ENCODE measurements around the gene PLB1.
"Not testable (repeated sequence)": the region's sequence is repeated elsewhere in the genome, so short reads cannot be mapped to it uniquely, and the experiment has no call there.

PLB1 gene

GRCh38 chr2:28538134-28538533 lies 42.3 kb downstream of the PLB1 start:
- DNase-seq (ENCODE audit: low read depth in 3 of 3), result no peak

GRCh38 chr2:28538652-28539051 lies 42.8 kb downstream of the PLB1 start:
- no peak for DNase-seq (ENCODE audit: low read depth in 3 of 3)

- DNase-seq (ENCODE audit: low read depth in 3 of 3), result no peak
These were observed 43.3 kb downstream of the PLB1 start for GRCh38 chr2:28539118-28539541.

GRCh38 chr2:28543316-28544035 lies 47.6 kb downstream of the PLB1 start:
- DNase-seq (ENCODE audit: low read depth in 3 of 3), result no peak

- DNase-seq (ENCODE audit: low read depth in 3 of 3), result no peak
These were observed 48.1 kb downstream of the PLB1 start for GRCh38 chr2:28544036-28544346.

DNA sequence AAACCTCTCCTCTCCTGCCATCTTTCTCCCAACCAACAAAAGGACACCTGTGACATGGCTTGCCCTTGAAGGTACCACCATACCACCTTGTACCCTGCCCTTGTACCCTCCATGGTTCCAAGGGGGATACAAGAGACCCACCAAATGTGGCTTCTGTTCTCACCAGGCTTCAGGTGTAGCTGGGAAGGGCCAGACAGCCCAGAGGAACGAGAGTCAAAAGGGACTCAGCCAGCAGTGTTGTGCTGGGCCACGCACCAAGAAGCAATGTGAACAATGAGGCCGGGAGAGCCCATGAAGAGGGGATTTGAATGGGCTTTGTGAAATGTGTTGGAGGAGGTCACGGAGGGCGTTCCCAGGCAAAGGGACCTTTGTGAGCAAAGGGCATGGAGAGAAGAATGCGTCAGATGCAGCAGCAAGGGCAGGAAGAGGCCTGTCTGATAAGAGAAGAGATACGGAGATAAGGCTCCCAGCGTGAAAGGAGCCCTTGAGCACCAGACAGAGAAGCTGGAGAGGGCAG lies 48.6 kb downstream of the PLB1 start:
- DNase-seq (ENCODE audit: low read depth in 3 of 3), result no peak

- DNase-seq (ENCODE audit: low read depth in 3 of 3), result no peak
These were observed 49.2 kb downstream of the PLB1 start for GRCh38 chr2:28544922-28545589.

GRCh38 chr2:28545590-28546200 lies 49.8 kb downstream of the PLB1 start:
- no peak for DNase-seq (ENCODE audit: low read depth in 3 of 3)

- no peak for DNase-seq (ENCODE audit: low read depth in 3 of 3)
These were observed 50.4 kb downstream of the PLB1 start for GRCh38 chr2:28546242-28546641.

GRCh38 chr2:28547223-28547860 lies 51.5 kb downstream of the PLB1 start:
- no peak for DNase-seq (ENCODE audit: low read depth in 3 of 3)

GRCh38 chr2:28547906-28548600 lies 52.2 kb downstream of the PLB1 start:
- DNase-seq (ENCODE audit: low read depth in 3 of 3), result no peak

- not testable (repeated sequence) for DNase-seq (ENCODE audit: low read depth in 3 of 3)
These were observed 54.5 kb downstream of the PLB1 start for GRCh38 chr2:28550345-28550744.

DNA sequence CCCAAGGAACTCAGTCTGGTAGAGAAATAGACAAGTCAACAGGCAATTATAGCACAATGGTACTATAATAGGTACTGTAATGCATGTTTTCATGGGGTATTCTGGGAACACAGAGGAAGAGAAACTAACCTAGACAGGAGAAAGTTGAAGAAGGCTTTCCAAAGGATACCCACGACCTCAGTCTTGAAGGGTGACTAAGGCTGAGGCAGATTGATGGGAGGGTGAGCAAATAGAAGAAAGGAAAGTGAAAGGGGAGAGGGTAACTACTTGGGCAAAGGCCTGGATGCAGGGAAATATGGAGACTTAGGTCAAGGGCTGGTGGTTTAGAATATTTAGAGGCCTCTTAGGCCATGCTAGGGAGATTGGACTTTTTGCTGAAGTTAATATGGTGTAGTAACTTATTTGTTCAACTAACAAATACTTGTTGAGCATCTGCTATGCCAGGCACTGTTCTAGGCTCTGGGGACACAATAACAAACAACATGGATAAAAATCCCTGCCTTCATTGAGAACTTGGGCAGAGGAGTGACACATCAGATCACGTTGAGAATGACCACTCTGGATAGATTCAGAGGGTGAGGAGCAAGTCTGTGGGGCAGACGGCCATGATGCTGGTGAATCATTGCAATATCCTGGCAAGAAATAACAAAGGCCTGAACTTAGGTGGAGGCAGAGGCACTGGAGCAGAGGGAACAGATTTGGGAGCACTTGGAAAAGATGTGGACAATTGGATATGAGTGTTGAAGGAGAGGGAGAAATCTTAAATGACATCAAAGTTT lies 56.4 kb downstream of the PLB1 start:
- no peak for DNase-seq (ENCODE audit: low read depth in 3 of 3)

GRCh38 chr2:28556303-28556702 lies 60.4 kb downstream of the PLB1 start:
- no peak for DNase-seq (ENCODE audit: low read depth in 3 of 3)

GRCh38 chr2:28557389-28558131 lies 61.7 kb downstream of the PLB1 start:
- DNase-seq (ENCODE audit: low read depth in 3 of 3), result no peak

GRCh38 chr2:28558158-28558820 lies 62.4 kb downstream of the PLB1 start:
- DNase-seq (ENCODE audit: low read depth in 3 of 3), result no peak

DNA sequence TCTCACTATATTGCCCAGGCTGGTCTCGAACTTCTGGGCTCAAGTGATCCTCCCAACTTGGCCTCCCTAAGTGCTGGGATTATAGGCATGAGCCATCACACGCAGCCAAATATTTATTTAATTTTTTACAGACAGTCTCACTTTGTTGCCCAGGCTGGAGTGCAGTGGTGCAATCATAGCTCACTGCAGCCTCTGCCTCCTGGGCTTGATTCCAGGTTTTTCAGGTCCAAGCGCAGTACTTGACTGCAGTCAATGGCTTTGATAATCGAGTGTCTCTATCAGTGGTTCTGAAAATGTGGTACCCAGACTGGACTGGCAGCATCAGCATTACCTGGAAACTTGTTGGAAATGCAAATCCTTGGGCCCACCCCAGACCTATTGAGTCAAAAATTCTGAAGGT lies 63.1 kb downstream of the PLB1 start:
- DNase-seq (ENCODE audit: low read depth in 3 of 3), result no peak

DNA sequence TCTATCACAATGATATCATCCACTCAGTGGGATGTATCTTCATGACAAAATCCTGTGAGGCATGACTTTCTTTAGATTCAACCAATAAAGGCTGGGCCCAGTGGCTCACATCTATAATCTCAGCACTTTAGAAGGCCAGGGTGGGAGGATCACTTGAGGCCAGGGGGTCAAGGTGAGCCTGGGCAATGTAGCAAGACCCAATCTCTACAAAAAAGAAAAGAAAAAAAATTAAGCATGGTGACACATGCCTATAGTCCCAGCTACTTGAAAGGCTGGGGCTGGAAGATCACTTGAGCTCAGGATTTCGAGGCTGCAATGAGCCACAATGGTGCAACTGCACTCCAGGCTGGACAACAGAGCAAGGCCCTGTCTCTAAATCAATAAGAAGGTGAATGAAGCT lies 68.0 kb downstream of the PLB1 start:
- no peak for DNase-seq (ENCODE audit: low read depth in 3 of 3)

GRCh38 chr2:28564346-28564745 lies 68.5 kb downstream of the PLB1 start:
- DNase-seq (ENCODE audit: low read depth in 3 of 3), result no peak

GRCh38 chr2:28565033-28565432 lies 69.2 kb downstream of the PLB1 start:
- no peak for DNase-seq (ENCODE audit: low read depth in 3 of 3)

Measured in stimulated activated CD4-positive, alpha-beta T cell treated with anti-CD3 and anti-CD28 coated beads, TNF-alpha, amount 100 ng/mL, for 4 hours (primary cell).